ENCODE data around the gene CDC42BPA. TPM values are rescaled to one million over a fixed set of nuclear protein-coding genes. Genes with fewer than 3 reads are reported as not detected.

Gene CDC42BPA
- polyA plus RNA-seq, 3 donors = 0.20 to 0.45 (median 0.39) TPM

DNA sequence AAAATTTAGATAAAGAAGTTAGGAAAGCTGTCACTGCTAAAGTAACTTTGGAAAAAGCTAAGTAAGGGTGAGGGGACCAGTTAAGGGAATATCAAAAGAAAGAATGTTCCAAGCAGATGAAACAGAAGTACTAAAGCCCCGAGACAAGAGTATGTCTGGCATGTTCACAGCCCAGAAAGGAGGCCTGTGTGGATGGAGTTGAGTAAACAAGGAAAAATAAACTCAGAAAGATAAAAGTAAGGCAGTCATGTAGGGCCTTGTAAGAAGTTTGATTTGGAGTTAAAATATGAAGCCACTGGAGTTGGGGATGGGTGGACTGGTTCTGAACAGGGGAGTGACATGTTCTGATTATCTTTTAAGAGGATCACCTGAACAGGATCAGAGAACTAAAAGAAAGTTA, 177.9 kb downstream of the CDC42BPA start:
- H3K27me3 Mint-ChIP-seq (ENCODE audit: low read depth in 3 of 3) = peaks cover 0 to 2% (median 0%) of the 10 kb centered on the region in 3 donors
- no peak overlapping the region for H3K4me3 ChIP-seq (replicated peaks in 1 of 3; ENCODE audit: low read depth in 2 of 3, low read length in 3 of 3)
- 100% methylated on average over 1 of the region's 1 CpG for WGBS (ENCODE audit: insufficient coverage)
- TF ChIP-seq, protein P1, sequence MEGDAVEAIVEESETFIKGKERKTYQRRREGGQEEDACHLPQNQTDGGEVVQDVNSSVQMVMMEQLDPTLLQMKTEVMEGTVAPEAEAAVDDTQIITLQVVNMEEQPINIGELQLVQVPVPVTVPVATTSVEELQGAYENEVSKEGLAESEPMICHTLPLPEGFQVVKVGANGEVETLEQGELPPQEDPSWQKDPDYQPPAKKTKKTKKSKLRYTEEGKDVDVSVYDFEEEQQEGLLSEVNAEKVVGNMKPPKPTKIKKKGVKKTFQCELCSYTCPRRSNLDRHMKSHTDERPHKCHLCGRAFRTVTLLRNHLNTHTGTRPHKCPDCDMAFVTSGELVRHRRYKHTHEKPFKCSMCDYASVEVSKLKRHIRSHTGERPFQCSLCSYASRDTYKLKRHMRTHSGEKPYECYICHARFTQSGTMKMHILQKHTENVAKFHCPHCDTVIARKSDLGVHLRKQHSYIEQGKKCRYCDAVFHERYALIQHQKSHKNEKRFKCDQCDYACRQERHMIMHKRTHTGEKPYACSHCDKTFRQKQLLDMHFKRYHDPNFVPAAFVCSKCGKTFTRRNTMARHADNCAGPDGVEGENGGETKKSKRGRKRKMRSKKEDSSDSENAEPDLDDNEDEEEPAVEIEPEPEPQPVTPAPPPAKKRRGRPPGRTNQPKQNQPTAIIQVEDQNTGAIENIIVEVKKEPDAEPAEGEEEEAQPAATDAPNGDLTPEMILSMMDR (IDR thresholded peaks at IDR 0.05) = no peak
- H3K4me3 Mint-ChIP-seq = no peak overlapping the region
- no peak overlapping the region for H3K27ac ChIP-seq (ENCODE audit: low read depth in 1 of 2, low read length in 2 of 2)
- no peaks in the 10 kb centered on the region for H3K9me3 ChIP-seq (replicated peaks in 1 of 2; ENCODE audit: control insufficient read depth in 1 of 2, insufficient read depth in 1 of 2, low read length in 2 of 2)
- no peak overlapping the region for H3K9ac ChIP-seq (ENCODE audit: insufficient read depth, low read length, poor library complexity, severe bottlenecking)
- no peak for DNase-seq
- no peaks in the 10 kb centered on the region for H3K27me3 ChIP-seq (ENCODE audit: control insufficient read depth in 2 of 2, insufficient read depth in 2 of 2, low read length in 2 of 2)
- H2AFZ ChIP-seq (ENCODE audit: insufficient read depth, low read depth, low read length, poor library complexity, severe bottlenecking) = no peak overlapping the region
- no peaks in the 10 kb centered on the region for H3K4me1 Mint-ChIP-seq
- H3K79me2 ChIP-seq (ENCODE audit: insufficient read depth, low read length) = no peaks in the 10 kb centered on the region
- no peak overlapping the region for H3K4me2 ChIP-seq (replicated peaks; ENCODE audit: extremely low read depth, low read length, poor library complexity, severe bottlenecking)
- no peaks in the 10 kb centered on the region for H3K4me1 ChIP-seq (ENCODE audit: control insufficient read depth in 1 of 2, insufficient read depth in 2 of 2, low read length in 2 of 2)
- H3K27ac Mint-ChIP-seq = no peak overlapping the region
- H3K9me3 Mint-ChIP-seq = no peaks in the 10 kb centered on the region
- intact Hi-C loops (cut with micrococcal nuclease) = no loop called here
- H4K20me1 ChIP-seq (ENCODE audit: insufficient read depth, low read length) = no peaks in the 10 kb centered on the region
- H3K36me3 Mint-ChIP-seq = no peaks in the 10 kb centered on the region
- H3K36me3 ChIP-seq (replicated peaks in 1 of 2; ENCODE audit: control insufficient read depth in 1 of 2, insufficient read depth in 2 of 2, low read length in 2 of 2) = no peaks in the 10 kb centered on the region

DNA sequence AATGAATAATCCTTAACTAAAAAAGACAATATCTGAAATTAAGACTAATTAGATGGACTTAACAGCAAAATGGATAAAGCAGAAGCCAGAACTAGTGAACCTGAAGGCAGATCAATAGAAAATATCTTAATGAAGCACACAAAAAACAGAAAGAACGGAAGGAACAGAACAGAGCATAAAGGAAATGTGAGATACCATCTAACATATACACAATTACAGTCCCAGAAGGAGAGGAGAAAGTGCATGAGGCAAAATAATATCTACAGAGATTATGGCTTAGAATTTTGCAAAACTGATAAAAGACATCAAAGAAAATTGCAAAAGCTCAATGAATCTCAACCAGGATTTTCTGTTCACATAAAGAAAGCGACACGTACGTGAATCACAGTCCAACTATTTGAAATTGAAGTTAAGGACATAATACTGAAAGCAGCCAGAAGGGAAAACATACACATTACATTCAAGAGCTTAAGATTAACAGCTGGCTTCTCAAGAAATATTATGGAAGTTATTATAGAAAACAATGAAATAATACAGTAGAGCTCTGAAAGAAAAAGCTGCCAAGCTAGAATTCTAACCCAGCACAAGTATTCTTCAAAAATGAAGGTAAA, 182.0 kb downstream of the CDC42BPA start:
- Histone ChIP-seq H3K36me3 (replicated peaks in 1 of 2; ENCODE audit: control insufficient read depth in 1 of 2, insufficient read depth in 2 of 2, low read length in 2 of 2) (no peaks in the 10 kb centered on the region), H3K4me1 (ENCODE audit: control insufficient read depth in 1 of 2, insufficient read depth in 2 of 2, low read length in 2 of 2) (no peaks in the 10 kb centered on the region), H4K20me1 (ENCODE audit: insufficient read depth, low read length) (no peaks in the 10 kb centered on the region), H3K9me3 (replicated peaks in 1 of 2; ENCODE audit: control insufficient read depth in 1 of 2, insufficient read depth in 1 of 2, low read length in 2 of 2) (no peaks in the 10 kb centered on the region), H2AFZ (ENCODE audit: insufficient read depth, low read depth, low read length, poor library complexity, severe bottlenecking) (no peak overlapping the region), H3K4me3 (replicated peaks in 1 of 3; ENCODE audit: low read depth in 2 of 3, low read length in 3 of 3) (no peak overlapping the region), H3K9ac (ENCODE audit: insufficient read depth, low read length, poor library complexity, severe bottlenecking) (no peak overlapping the region), H3K79me2 (ENCODE audit: insufficient read depth, low read length) (no peaks in the 10 kb centered on the region), H3K27me3 (ENCODE audit: control insufficient read depth in 2 of 2, insufficient read depth in 2 of 2, low read length in 2 of 2) (no peaks in the 10 kb centered on the region), H3K4me2 (replicated peaks; ENCODE audit: extremely low read depth, low read length, poor library complexity, severe bottlenecking) (no peak overlapping the region), H3K27ac (ENCODE audit: low read depth in 1 of 2, low read length in 2 of 2) (no peak overlapping the region)
- peaks cover 0 to 2% (median 0%) of the 10 kb centered on the region in 3 donors for H3K27me3 Mint-ChIP-seq (ENCODE audit: low read depth in 3 of 3)
- TF ChIP-seq, protein P1 (IDR thresholded peaks at IDR 0.05) = no peak
- intact Hi-C loops (cut with micrococcal nuclease) = no loop called here
- H3K36me3 Mint-ChIP-seq = no peaks in the 10 kb centered on the region
- H3K9me3 Mint-ChIP-seq = peaks cover 0 to 9% (median 3%) of the 10 kb centered on the region in 7 donors
- WGBS (ENCODE audit: insufficient coverage) = no CpG with 5 or more reads among the region's 4 CpGs
- no peak overlapping the region for H3K4me3 Mint-ChIP-seq
- DNase-seq = no peak
- no peaks in the 10 kb centered on the region for H3K4me1 Mint-ChIP-seq
- no peak overlapping the region for H3K27ac Mint-ChIP-seq
